ENCODE results near the gene GDI2.

DNA sequence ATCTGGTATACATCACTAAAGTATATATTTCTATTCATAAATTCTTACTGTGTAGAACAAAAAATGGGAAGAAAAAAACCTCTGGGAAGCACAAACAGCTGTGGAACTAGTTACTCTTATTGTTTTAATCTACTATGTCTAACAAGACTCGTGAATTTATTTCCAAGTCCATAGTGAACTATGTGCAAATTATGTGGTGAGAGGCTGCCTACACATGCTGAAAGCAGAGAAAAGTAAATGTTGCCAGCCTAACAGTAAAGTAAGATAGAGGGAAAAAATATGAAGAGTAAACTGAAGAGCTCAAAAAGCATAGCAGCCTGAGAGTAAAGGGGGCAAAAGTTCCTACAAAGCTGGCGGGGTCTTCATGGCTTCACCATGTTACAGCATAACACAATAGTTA is 3.0 kb downstream of the GDI2 start:
- TF ChIP-seq ATF7 (IDR thresholded peaks at IDR 0.05) (no peak), ATF7 (CRISPR knock-in tag; IDR thresholded peaks at IDR 0.05) (no peak), NRL (CRISPR knock-in tag; IDR thresholded peaks at IDR 0.05; ENCODE audit: borderline replicate concordance) (no peak), DNMT1 (CRISPR knock-in tag; IDR thresholded peaks at IDR 0.05) (no peak), MLLT10 (CRISPR knock-in tag; IDR thresholded peaks at IDR 0.05) (no peak), POLR2AphosphoS5 (IDR thresholded peaks at IDR 0.05; ENCODE audit: low read depth, low read length) (no peak), NR2C2 (CRISPR knock-in tag; IDR thresholded peaks at IDR 0.05; ENCODE audit: borderline replicate concordance) (no peak), YY1 (IDR thresholded peaks at IDR 0.05; ENCODE audit: insufficient read depth, insufficient replicate concordance, low read depth, low read length) (no peak), ZNF746 (CRISPR knock-in tag; IDR thresholded peaks at IDR 0.05) (no peak), FOXK1 (CRISPR knock-in tag; IDR thresholded peaks at IDR 0.05; ENCODE audit: borderline replicate concordance, low read depth) (no peak), CHCHD3 (CRISPR knock-in tag; IDR thresholded peaks at IDR 0.05) (no peak)
- TF ChIP-seq, protein P1, sequence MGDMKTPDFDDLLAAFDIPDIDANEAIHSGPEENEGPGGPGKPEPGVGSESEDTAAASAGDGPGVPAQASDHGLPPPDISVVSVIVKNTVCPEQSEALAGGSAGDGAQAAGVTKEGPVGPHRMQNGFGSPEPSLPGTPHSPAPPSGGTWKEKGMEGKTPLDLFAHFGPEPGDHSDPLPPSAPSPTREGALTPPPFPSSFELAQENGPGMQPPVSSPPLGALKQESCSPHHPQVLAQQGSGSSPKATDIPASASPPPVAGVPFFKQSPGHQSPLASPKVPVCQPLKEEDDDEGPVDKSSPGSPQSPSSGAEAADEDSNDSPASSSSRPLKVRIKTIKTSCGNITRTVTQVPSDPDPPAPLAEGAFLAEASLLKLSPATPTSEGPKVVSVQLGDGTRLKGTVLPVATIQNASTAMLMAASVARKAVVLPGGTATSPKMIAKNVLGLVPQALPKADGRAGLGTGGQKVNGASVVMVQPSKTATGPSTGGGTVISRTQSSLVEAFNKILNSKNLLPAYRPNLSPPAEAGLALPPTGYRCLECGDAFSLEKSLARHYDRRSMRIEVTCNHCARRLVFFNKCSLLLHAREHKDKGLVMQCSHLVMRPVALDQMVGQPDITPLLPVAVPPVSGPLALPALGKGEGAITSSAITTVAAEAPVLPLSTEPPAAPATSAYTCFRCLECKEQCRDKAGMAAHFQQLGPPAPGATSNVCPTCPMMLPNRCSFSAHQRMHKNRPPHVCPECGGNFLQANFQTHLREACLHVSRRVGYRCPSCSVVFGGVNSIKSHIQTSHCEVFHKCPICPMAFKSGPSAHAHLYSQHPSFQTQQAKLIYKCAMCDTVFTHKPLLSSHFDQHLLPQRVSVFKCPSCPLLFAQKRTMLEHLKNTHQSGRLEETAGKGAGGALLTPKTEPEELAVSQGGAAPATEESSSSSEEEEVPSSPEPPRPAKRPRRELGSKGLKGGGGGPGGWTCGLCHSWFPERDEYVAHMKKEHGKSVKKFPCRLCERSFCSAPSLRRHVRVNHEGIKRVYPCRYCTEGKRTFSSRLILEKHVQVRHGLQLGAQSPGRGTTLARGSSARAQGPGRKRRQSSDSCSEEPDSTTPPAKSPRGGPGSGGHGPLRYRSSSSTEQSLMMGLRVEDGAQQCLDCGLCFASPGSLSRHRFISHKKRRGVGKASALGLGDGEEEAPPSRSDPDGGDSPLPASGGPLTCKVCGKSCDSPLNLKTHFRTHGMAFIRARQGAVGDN (CRISPR knock-in tag; IDR thresholded peaks at IDR 0.05), result no peak
- TF ChIP-seq, protein P2, sequence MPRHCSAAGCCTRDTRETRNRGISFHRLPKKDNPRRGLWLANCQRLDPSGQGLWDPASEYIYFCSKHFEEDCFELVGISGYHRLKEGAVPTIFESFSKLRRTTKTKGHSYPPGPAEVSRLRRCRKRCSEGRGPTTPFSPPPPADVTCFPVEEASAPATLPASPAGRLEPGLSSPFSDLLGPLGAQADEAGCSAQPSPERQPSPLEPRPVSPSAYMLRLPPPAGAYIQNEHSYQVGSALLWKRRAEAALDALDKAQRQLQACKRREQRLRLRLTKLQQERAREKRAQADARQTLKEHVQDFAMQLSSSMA (CRISPR knock-in tag; IDR thresholded peaks at IDR 0.05), result no peak
